Calu3 (cell line): ENCODE measurements around the gene LYPLA2. TPM values are rescaled to one million over a fixed set of nuclear protein-coding genes. Genes with fewer than 3 reads are reported as not detected.
"Not testable (repeated sequence)": the region's sequence is repeated elsewhere in the genome, so short reads cannot be mapped to it uniquely, and the experiment has no call there.

Source experiments
- BruUV-seq: library from RNA; stranded (reverse); fragments of 400-500 nt; replicated peaks from 2 replicates; lab custom pipeline; 2021; lab: Mats Ljungman, UMichigan
- CTCF ChIA-PET: fragments of 300-600 bp; sonication (Branson Sonifier 250); formaldehyde crosslinking; loops from one replicate; lab custom pipeline; 2022; ENCODE audit warnings: antibody characterized with exemption; lab: Charles Lee
- DNase-seq: peaks from one replicate; pipeline ENCODE4 v3.0.0; 2022
- H3K27ac Mint-ChIP-seq: one replicate; pipeline ENCODE4 v1.8.0; 2022; ENCODE audit warnings: mixed read lengths; ENCODE audit not compliant: unreplicated experiment
- H3K27me3 Mint-ChIP-seq: one replicate; pipeline ENCODE4 v1.8.0; 2022; ENCODE audit warnings: mixed read lengths; ENCODE audit not compliant: unreplicated experiment
- H3K36me3 Mint-ChIP-seq: one replicate; pipeline ENCODE4 v1.8.0; 2022; ENCODE audit warnings: mild to moderate bottlenecking, moderate library complexity, mixed read lengths; ENCODE audit not compliant: insufficient read depth, unreplicated experiment
- H3K4me1 Mint-ChIP-seq: one replicate; pipeline ENCODE4 v1.8.0; 2022; ENCODE audit warnings: mild to moderate bottlenecking, low read depth, mixed read lengths; ENCODE audit not compliant: unreplicated experiment
- H3K4me3 Mint-ChIP-seq: one replicate; pipeline ENCODE4 v1.8.0; 2022; ENCODE audit warnings: mild to moderate bottlenecking, low read depth, moderate library complexity, mixed read lengths; ENCODE audit not compliant: unreplicated experiment
- H3K9me3 Mint-ChIP-seq: one replicate; pipeline ENCODE4 v1.8.0; 2022; ENCODE audit warnings: low read depth, mixed read lengths; ENCODE audit not compliant: unreplicated experiment
- CTCF ChIP-seq: fragments of 200-600 bp; IDR thresholded peaks from one replicate; pipeline ENCODE4 v1.8.0; 2022; ENCODE audit warnings: antibody characterized with exemption; ENCODE audit not compliant: unreplicated experiment
- intact Hi-C: fragments of 100-400 bp; cut with micrococcal nuclease; formaldehyde crosslinking; loops from one replicate; pipeline ENCODE4 v1.10.0; 2022; ENCODE audit not compliant: unreplicated experiment
- total RNA-seq: library from RNA; stranded (reverse); gene quantifications from 2 replicates; pipeline ENCODE4 v1.2.3, GENCODE V29; 2022

The LYPLA2 gene
- total RNA-seq, 1 experiment from 2014 or later, result 52.0 TPM

DNA sequence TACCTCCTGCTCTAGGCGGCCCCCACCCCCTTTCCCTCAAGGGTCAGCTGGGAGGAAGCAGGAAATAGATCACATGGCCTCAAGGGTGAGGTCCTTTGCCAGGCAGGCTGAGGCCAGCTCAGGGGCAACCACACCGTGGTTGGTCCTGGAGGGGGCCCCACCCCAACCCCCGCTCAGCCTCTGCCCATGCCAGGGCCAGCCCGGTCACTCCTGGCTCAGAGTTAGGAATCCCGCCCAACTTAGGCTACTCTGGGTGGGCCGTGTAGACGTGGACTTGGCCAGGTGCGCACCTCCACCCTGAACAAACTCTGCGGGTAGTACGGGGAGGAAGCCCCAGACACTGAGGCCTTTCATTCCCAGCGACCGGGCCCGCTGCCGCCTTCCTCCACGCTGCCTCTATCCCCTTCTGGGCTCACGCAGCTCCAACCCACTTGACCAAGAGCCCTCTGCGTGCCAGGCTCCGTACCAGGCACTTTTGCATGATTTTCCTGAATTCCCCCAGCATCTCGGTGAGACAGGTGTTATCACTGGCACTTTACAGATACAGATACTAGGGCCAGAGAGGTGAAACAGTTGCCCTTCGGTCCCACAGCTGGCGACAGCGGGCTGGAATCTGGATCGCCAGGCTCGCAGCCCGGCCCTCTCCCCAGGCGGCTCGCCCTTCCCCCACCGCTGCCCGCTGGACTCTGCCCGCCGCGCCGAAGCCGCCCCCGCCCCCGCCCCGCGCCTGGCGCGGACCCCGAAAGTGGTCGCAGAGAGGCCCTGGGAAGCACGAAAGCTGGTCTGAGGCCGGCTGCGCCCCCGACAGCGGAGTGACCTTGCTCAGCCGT lies 8.8 kb downstream of the LYPLA2 start:
- intact Hi-C loops, result loop anchor here (10.0 kb wide), 1 partner anchor 345 kb away; the partner anchor contains the start of gene IL22RA1
- CTCF ChIA-PET, result interaction anchor here (0.5 to 1.7 kb wide), 7 partner anchors 9 to 884 kb away, joined by 3 to 5 read pairs (median 4); partner anchors contain the start of gene LYPLA2
- TSS peak; percentile 92 for BruUV-seq

GRCh38 chr1:23800400-23801337 lies 9.7 kb downstream of the LYPLA2 start, which contains the start of gene GALE:
Gene GALE (minus strand): TSS chr1:23800754. CDS start chr1:23799007, 1,747 bp downstream.
- H3K4me1 Mint-ChIP-seq, result no peaks in the 10 kb centered on the region
- CTCF ChIA-PET, result interaction anchor here (0.8 kb wide), 1 partner anchor 29 kb away, joined by 3 read pairs; no protein-coding TSS in a partner anchor
- TF ChIP-seq CTCF, result no peak
- peaks cover 56% of the 10 kb centered on the region for H3K36me3 Mint-ChIP-seq
- H3K9me3 Mint-ChIP-seq, result no peaks in the 10 kb centered on the region
- DNase-seq, result peak; percentile 90
- H3K4me3 Mint-ChIP-seq, result peak within 1 kb of the TSS; percentile 83
- no TSS peak for BruUV-seq
- no peaks in the 10 kb centered on the region for H3K27me3 Mint-ChIP-seq
- peak within 1 kb of the TSS; percentile 93 for H3K27ac Mint-ChIP-seq
- intact Hi-C loops, result loop anchor here (10.0 kb wide), 1 partner anchor 344 kb away; the partner anchor contains the start of gene IL22RA1

More for the DNA sequence above, 8.8 kb downstream of the LYPLA2 start:
- no peak for TF ChIP-seq CTCF
- Mint-ChIP-seq H3K4me3 (peak overlapping the region; percentile 83), H3K27ac (peak overlapping the region; percentile 93), H3K27me3 (no peaks in the 10 kb centered on the region), H3K9me3 (no peaks in the 10 kb centered on the region), H3K4me1 (no peaks in the 10 kb centered on the region), H3K36me3 (peaks cover 65% of the 10 kb centered on the region)
- DNase-seq, result peak; percentile 90

DNA sequence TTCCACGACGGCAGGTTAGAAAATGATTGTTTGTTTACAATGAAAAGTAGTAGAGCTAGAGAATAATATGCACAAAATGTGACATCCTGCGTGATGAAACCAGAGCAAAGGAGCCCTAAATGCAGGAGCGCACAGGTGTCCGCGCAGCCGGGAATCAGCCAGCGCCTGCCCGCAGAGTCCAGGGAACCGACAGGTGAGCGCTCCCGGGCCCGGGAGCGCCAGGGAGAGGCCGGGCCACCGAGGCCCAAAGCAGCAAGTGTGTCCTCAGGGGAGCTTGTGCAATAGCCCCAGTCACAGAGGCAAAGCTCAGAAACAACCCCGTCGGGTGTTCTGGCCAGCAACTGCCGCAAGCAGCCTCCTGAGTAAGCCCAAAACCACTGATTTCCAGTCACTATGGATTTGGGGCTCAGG lies 10.4 kb downstream of the LYPLA2 start:
- no peak for DNase-seq
- Mint-ChIP-seq H3K27me3 (no peaks in the 10 kb centered on the region), H3K36me3 (peaks cover 54% of the 10 kb centered on the region), H3K9me3 (no peaks in the 10 kb centered on the region), H3K27ac (peak overlapping the region; percentile 93), H3K4me1 (no peaks in the 10 kb centered on the region), H3K4me3 (peak overlapping the region; percentile 83)
- no TSS peak for BruUV-seq
- intact Hi-C loops, result loop anchor here (10.0 kb wide), 1 partner anchor 343 kb away; the partner anchor contains the start of gene IL22RA1
- no peak for TF ChIP-seq CTCF
- CTCF ChIA-PET, result interaction anchor here (0.8 kb wide), 1 partner anchor 30 kb away, joined by 3 read pairs; no protein-coding TSS in a partner anchor

- no peak for DNase-seq
- Mint-ChIP-seq H3K27me3 (no peaks in the 10 kb centered on the region), H3K27ac (peak overlapping the region; percentile 93), H3K9me3 (no peaks in the 10 kb centered on the region), H3K4me1 (no peaks in the 10 kb centered on the region), H3K4me3 (no peak overlapping the region), H3K36me3 (peaks cover 50% of the 10 kb centered on the region)
- no peak for TF ChIP-seq CTCF
- CTCF ChIA-PET, result interaction anchor here (0.8 kb wide), 1 partner anchor 30 kb away, joined by 3 read pairs; no protein-coding TSS in a partner anchor
- no TSS peak for BruUV-seq
- intact Hi-C loops, result loop anchor here (10.0 kb wide), 1 partner anchor 343 kb away; the partner anchor contains the start of gene IL22RA1
Observed at GRCh38 chr1:23801876-23802275, 10.9 kb downstream of the LYPLA2 start.

DNA sequence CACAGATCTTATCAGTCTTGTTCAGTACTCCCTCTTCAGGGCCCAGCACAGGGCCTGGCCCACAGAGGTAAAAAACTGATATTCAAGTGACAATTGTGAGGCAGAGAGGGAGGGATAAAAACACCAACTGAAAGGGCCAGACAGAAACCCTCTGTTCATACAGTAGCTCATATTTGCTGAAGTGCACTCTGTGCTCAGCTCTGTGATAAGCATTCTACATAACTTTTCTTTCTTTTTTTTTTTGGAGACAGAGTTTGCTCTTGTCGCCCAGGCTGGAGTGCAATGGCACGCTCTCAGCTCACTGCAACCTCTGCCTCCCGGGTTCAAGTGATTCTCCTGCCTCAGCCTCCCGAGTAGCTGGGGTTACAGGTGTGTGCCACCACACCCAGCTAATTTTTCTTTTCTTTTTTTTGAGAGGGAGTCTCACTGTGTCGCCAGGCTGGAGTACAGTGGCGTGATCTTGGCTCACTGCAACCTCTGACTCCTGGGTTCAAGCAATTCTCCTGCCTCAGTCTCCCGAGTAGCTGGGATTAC lies 11.9 kb downstream of the LYPLA2 start:
- DNase-seq, H3K4me3 Mint-ChIP-seq, H3K27ac Mint-ChIP-seq, H3K4me1 Mint-ChIP-seq, H3K9me3 Mint-ChIP-seq, H3K27me3 Mint-ChIP-seq, BruUV-seq: not testable (repeated sequence)
- CTCF ChIA-PET, result interaction anchor here (1.3 kb wide), 1 partner anchor 25 kb away, joined by 5 read pairs; the partner anchor contains the start of gene PITHD1
- H3K36me3 Mint-ChIP-seq, result peaks cover 40% of the 10 kb centered on the region
- intact Hi-C loops, result loop anchor here (10.0 kb wide), 1 partner anchor 342 kb away; the partner anchor contains the start of gene IL22RA1
